GM21526 (cell line): ENCODE results near the gene C19orf85.
A peak's percentile ranks its signal among the peaks of the same experiment; 100 is the strongest.

Experiments used
- ATAC-seq: cut with Tn5 transposase; IDR thresholded peaks from one replicate; pipeline ENCODE4 v1.9.1; 2021; ENCODE audit warnings: moderate library complexity; ENCODE audit not compliant: unreplicated experiment, low FRiP score

Gene C19orf85

GRCh38 chr19:55478364-55478763, 13.8 kb upstream of the C19orf85 start:
- no peak for ATAC-seq

GRCh38 chr19:55477905-55478304, 13.4 kb upstream of the C19orf85 start:
- ATAC-seq, result no peak

GRCh38 chr19:55476100-55476775, 11.7 kb upstream of the C19orf85 start, which contains the start of gene ZNF628:
ZNF628 (plus strand) TSS chr19:55476617; CDS start chr19:55479911, 3,294 bp downstream.
- ATAC-seq, result peak; percentile 78

- no peak for ATAC-seq
Observed at GRCh38 chr19:55474269-55475265, 10.0 kb upstream of the C19orf85 start.

GRCh38 chr19:55473225-55474012, 8.9 kb upstream of the C19orf85 start:
- ATAC-seq, result no peak

- no peak for ATAC-seq
Observed at GRCh38 chr19:55472463-55472862, 7.9 kb upstream of the C19orf85 start.

- ATAC-seq, result no peak
Observed at GRCh38 chr19:55471266-55471665, 6.7 kb upstream of the C19orf85 start.

GRCh38 chr19:55468054-55468393, 3.5 kb upstream of the C19orf85 start:
- no peak for ATAC-seq

- peak; percentile 48 for ATAC-seq
Observed at GRCh38 chr19:55467236-55468053, 2.9 kb upstream of the C19orf85 start.

GRCh38 chr19:55466241-55466614, 1.7 kb upstream of the C19orf85 start:
- no peak for ATAC-seq

- ATAC-seq, result no peak
Observed at GRCh38 chr19:55465460-55466240, 1.1 kb upstream of the C19orf85 start.

- ATAC-seq, result no peak
Observed at GRCh38 chr19:55464039-55464661, 401 bp downstream of the C19orf85 start.

GRCh38 chr19:55463583-55464031, 944 bp downstream of the C19orf85 start:
- no peak for ATAC-seq

GRCh38 chr19:55462722-55463121, 1.8 kb downstream of the C19orf85 start:
- ATAC-seq, result no peak

- ATAC-seq, result no peak
Observed at GRCh38 chr19:55461974-55462626, 2.5 kb downstream of the C19orf85 start.

- peak; percentile 89 for ATAC-seq
Observed at GRCh38 chr19:55461259-55461973, 3.1 kb downstream of the C19orf85 start, which contains the start of gene ISOC2. ISOC2 (minus strand) TSS chr19:55461642; CDS start chr19:55456486, 5,156 bp downstream.

GRCh38 chr19:55460670-55461258, 3.8 kb downstream of the C19orf85 start:
- ATAC-seq, result no peak
